Hepatocyte (in vitro differentiated cells): ENCODE results near the gene NOD2. TPM values are rescaled to one million over a fixed set of nuclear protein-coding genes. Genes with fewer than 3 reads are reported as not detected.

Experiments
- DNase-seq: peaks from one replicate; pipeline ENCODE4 v3.0.0-alpha.2; 2016; ENCODE audit warnings: low spot score
- H2AFZ ChIP-seq: fragments of 200-600 bp; sonication (generic); 2 replicates; pipeline ENCODE4 v1.6.0; 2016; ENCODE audit warnings: antibody characterized with exemption, mild to moderate bottlenecking
- H3K27ac ChIP-seq: fragments of 200-600 bp; sonication (generic); 2 replicates; pipeline ENCODE4 v1.5.1; 2016; ENCODE audit warnings: mild to moderate bottlenecking
- H3K27me3 ChIP-seq: fragments of 200-600 bp; sonication (generic); 2 replicates; pipeline ENCODE4 v1.6.1; 2016
- H3K36me3 ChIP-seq: fragments of 200-600 bp; sonication (generic); replicated peaks from 2 replicates; pipeline ENCODE4 v1.5.1; 2016; ENCODE audit warnings: low read depth; ENCODE audit not compliant: insufficient read depth
- H3K4me1 ChIP-seq: fragments of 200-600 bp; sonication (generic); 2 replicates; pipeline ENCODE4 v1.5.1; 2016; ENCODE audit warnings: mild to moderate bottlenecking, moderate library complexity; ENCODE audit not compliant: insufficient read depth
- H3K4me2 ChIP-seq: fragments of 200-600 bp; sonication (generic); 2 replicates; pipeline ENCODE4 v1.6.0; 2016
- H3K4me3 ChIP-seq: fragments of 200-600 bp; sonication (generic); 2 replicates; pipeline ENCODE4 v1.5.1; 2016; ENCODE audit warnings: mild to moderate bottlenecking
- H3K79me2 ChIP-seq: fragments of 200-600 bp; sonication (generic); 2 replicates; pipeline ENCODE4 v1.6.0; 2017; ENCODE audit warnings: mild to moderate bottlenecking
- H3K9me2 ChIP-seq: fragments of 200-600 bp; sonication (generic); replicated peaks from 2 replicates; pipeline ENCODE4 v1.6.0; 2017; ENCODE audit warnings: mild to moderate bottlenecking; ENCODE audit not compliant: insufficient read depth
- H3K9me3 ChIP-seq: fragments of 200-600 bp; sonication (generic); 2 replicates; pipeline ENCODE4 v1.5.1; 2016; ENCODE audit warnings: low read depth, mild to moderate bottlenecking
- H4K20me1 ChIP-seq: fragments of 200-600 bp; sonication (generic); 2 replicates; pipeline ENCODE4 v1.6.0; 2016; ENCODE audit warnings: mild to moderate bottlenecking; ENCODE audit not compliant: insufficient read depth, poor library complexity, severe bottlenecking
- CTCF ChIP-seq: fragments of 200-600 bp; sonication (generic); IDR thresholded peaks from 2 replicates; pipeline ENCODE4 v1.5.1; 2016; ENCODE audit warnings: antibody characterized with exemption, mild to moderate bottlenecking; ENCODE audit not compliant: poor library complexity
- EZH2 ChIP-seq: fragments of 200-600 bp; sonication (generic); IDR thresholded peaks from 2 replicates; pipeline ENCODE4 v1.6.1; 2016; ENCODE audit warnings: antibody characterized with exemption, mild to moderate bottlenecking, borderline replicate concordance
- EZH2phosphoT487 ChIP-seq: fragments of 200-600 bp; sonication (generic); IDR thresholded peaks from one replicate; pipeline ENCODE4 v1.6.1; 2018; ENCODE audit warnings: antibody characterized with exemption, mild to moderate bottlenecking, low read depth, moderate library complexity; ENCODE audit not compliant: unreplicated experiment, severe bottlenecking
- WGBS: methylation state at CpG from one replicate; pipeline ENCODE4 v1.1.6; 2016; ENCODE audit warnings: low lambda C conversion rate; ENCODE audit errors: missing lambda C conversion rate; 5-methylcytosine and 5-hydroxymethylcytosine counted together
- polyA plus RNA-seq: library from polyadenylated mRNA; unstranded; fragments of >200 nt; fragmentation: Nextera tagmentation; extraction: Ambion mirVana; gene quantifications from 2 replicates; pipeline ENCODE4 v1.2.1, GENCODE V29; 2016
- total RNA-seq: library from RNA; depleted of rRNA; stranded (reverse); fragments of >200 nt; gene quantifications from 2 replicates; pipeline ENCODE4 v1.2.3, GENCODE V29; 2014

NOD2 gene
- total and polyA plus RNA-seq, 2 experiments from 2014 or later = 0.13 TPM; not detected in 1

GRCh38 chr16:50706250-50706649 lies 12.8 kb downstream of the NOD2 start:
- H3K4me1 ChIP-seq = no peaks in the 10 kb centered on the region
- H3K9me2 ChIP-seq = no peaks in the 10 kb centered on the region
- H3K27me3 ChIP-seq = no peaks in the 10 kb centered on the region
- no peak for DNase-seq
- WGBS = 50% methylated on average over 3 of the region's 3 CpGs
- no peak overlapping the region for H3K4me2 ChIP-seq
- no peaks in the 10 kb centered on the region for H4K20me1 ChIP-seq
- H3K27ac ChIP-seq = peak overlapping the region; percentile 30
- no peak overlapping the region for H2AFZ ChIP-seq
- no peaks in the 10 kb centered on the region for H3K79me2 ChIP-seq
- TF ChIP-seq EZH2phosphoT487 (no peak), CTCF (no peak), EZH2 (no peak)
- H3K36me3 ChIP-seq = no peaks in the 10 kb centered on the region
- no peak overlapping the region for H3K4me3 ChIP-seq
- no peaks in the 10 kb centered on the region for H3K9me3 ChIP-seq

- H3K79me2 ChIP-seq = no peaks in the 10 kb centered on the region
- no peak overlapping the region for H3K27ac ChIP-seq
- H3K27me3 ChIP-seq = no peaks in the 10 kb centered on the region
- TF ChIP-seq EZH2phosphoT487 (no peak), CTCF (no peak), EZH2 (no peak)
- H4K20me1 ChIP-seq = no peaks in the 10 kb centered on the region
- H3K9me3 ChIP-seq = no peaks in the 10 kb centered on the region
- 91% methylated on average over 10 of the region's 10 CpGs for WGBS
- H3K4me1 ChIP-seq = peaks cover 12% of the 10 kb centered on the region
- DNase-seq = no peak
- H3K4me3 ChIP-seq = no peak overlapping the region
- H2AFZ ChIP-seq = no peak overlapping the region
- H3K9me2 ChIP-seq = no peaks in the 10 kb centered on the region
- no peaks in the 10 kb centered on the region for H3K36me3 ChIP-seq
- H3K4me2 ChIP-seq = no peak overlapping the region
Measured at GRCh38 chr16:50708373-50709060, 15.1 kb downstream of the NOD2 start.

DNA sequence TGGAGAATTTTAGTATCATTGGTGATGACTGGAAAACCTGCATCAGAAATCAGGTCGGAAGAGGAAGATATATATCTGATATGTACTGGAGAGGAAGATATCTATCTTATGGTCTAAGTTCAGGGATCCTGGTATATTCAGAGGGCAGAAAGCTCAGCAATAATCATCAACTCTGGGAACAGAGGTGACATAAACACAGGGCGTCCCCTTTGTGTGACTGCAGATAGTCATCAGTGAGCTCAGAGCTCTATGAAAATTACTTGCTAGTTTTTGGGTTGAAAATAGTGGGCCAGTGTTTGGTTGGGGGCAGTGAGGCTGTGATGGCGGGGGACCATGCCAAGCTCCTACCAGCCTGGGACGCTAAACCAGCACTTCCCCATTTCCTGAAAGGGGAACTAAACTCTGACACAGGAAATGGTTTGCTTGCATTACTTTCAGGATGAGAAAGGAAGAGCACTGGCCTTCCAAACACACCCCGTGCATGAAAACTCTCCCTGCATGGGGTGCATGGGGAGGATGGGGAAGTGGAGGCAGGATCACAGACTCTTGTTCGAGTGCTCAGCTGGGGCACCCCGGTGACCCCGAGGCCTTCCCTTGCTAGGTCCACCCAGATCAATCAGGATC lies 15.8 kb downstream of the NOD2 start:
- no peak for DNase-seq
- H3K79me2 ChIP-seq = no peaks in the 10 kb centered on the region
- H3K27ac ChIP-seq = no peak overlapping the region
- no peaks in the 10 kb centered on the region for H4K20me1 ChIP-seq
- H3K36me3 ChIP-seq = no peaks in the 10 kb centered on the region
- H3K4me1 ChIP-seq = peaks cover 16% of the 10 kb centered on the region
- no peaks in the 10 kb centered on the region for H3K9me3 ChIP-seq
- TF ChIP-seq EZH2phosphoT487 = no peak
- TF ChIP-seq CTCF = no peak
- TF ChIP-seq EZH2 = no peak
- H2AFZ ChIP-seq = no peak overlapping the region
- no peak overlapping the region for H3K4me3 ChIP-seq
- H3K9me2 ChIP-seq = no peaks in the 10 kb centered on the region
- 83% methylated on average over 8 of the region's 8 CpGs for WGBS
- H3K4me2 ChIP-seq = no peak overlapping the region
- no peaks in the 10 kb centered on the region for H3K27me3 ChIP-seq
